ENCODE results near the gene MAB21L4.

DNA sequence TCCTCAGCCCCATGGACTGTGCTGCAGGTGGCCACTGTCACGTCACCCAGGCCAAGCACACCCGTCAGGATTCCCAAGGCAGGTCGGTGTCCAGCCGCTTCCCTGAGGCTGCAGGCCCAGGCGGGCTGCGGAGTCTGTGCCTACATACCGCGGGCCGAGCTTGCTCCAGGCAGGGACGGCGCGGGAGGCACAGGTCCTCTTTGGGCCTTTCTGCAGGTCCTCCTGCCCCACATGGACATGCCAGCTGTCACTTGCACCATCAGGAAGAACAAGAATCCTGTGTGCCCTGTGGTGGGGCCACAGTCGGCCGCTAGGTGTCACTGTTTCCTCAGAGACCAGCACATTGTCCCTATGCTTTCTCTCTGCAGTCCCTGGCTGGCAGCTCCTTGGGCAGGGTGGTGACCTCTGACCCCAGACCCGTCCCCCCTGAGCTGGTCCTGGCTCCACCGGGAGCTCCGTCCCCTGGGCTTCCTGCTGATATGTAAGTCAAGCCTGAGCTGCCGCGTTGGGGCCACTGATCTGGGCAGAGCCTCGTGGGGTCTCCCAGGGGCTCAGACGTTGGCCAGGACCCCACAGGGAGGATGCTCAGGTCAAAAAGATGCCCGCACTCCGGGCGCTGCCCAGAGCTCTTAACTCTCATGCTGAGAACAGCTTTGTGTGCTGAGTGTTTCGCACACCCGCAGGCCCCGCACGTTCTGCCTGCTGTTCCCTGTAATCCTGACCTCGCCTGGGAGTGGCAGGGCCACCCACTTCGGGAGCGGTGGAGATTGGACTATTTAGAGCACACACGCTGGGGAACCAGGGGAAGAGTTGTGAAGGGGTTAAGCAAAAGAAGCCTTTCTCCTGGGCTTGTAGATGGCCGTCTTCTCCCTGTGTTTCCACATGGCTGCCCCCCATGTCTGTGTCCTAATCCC is 44.6 kb downstream of the MAB21L4 start:
- TF ChIP-seq CTCF (conservative IDR thresholded peaks at IDR 0.05; ENCODE audit: low read length) = peak; percentile 87
- no peak for TF ChIP-seq EZH2phosphoT487 (IDR thresholded peaks at IDR 0.05; ENCODE audit: borderline replicate concordance, low read depth, low read length)

All from OCI-LY7 (cell line).